NCI-H128 (cell line): ENCODE measurements around the gene FAM120A.

Source experiments
- DNase-seq: peaks from one replicate; lab custom pipeline; 2025; ENCODE audit not compliant: unreplicated experiment; lab: John Stamatoyannopoulos, UW

Gene FAM120A

GRCh38 chr9:93440896-93441580 lies 10.4 kb upstream of the FAM120A start:
- DNase-seq = no peak

GRCh38 chr9:93446073-93446472 lies 5.4 kb upstream of the FAM120A start:
- DNase-seq = no peak

GRCh38 chr9:93447655-93448054 lies 3.8 kb upstream of the FAM120A start:
- no peak for DNase-seq

GRCh38 chr9:93451849-93452709 lies 594 bp downstream of the FAM120A start:
- no peak for DNase-seq

GRCh38 chr9:93452710-93453046 lies 1.2 kb downstream of the FAM120A start:
- DNase-seq = no peak

- DNase-seq = peak; percentile 86
Measured at GRCh38 chr9:93453047-93453914, 1.8 kb downstream of the FAM120A start, which contains the start of gene FAM120AOS. Gene FAM120AOS (minus strand): TSS chr9:93453581. CDS start chr9:93452709, 872 bp downstream.

- DNase-seq = no peak
Measured at GRCh38 chr9:93456022-93456421, 4.5 kb downstream of the FAM120A start.

GRCh38 chr9:93456504-93456903 lies 5.0 kb downstream of the FAM120A start:
- DNase-seq = no peak

- DNase-seq = no peak
Measured at GRCh38 chr9:93457006-93457405, 5.5 kb downstream of the FAM120A start.

GRCh38 chr9:93458712-93459111 lies 7.2 kb downstream of the FAM120A start:
- DNase-seq = no peak

GRCh38 chr9:93459432-93459847 lies 8.0 kb downstream of the FAM120A start:
- no peak for DNase-seq

- DNase-seq = no peak
Measured at GRCh38 chr9:93460689-93461413, 9.4 kb downstream of the FAM120A start.

GRCh38 chr9:93461414-93461743 lies 9.9 kb downstream of the FAM120A start:
- DNase-seq = no peak

- no peak for DNase-seq
Measured at GRCh38 chr9:93461821-93462220, 10.3 kb downstream of the FAM120A start.

GRCh38 chr9:93463638-93464248 lies 12.3 kb downstream of the FAM120A start:
- no peak for DNase-seq

- no peak for DNase-seq
Measured at GRCh38 chr9:93464395-93464794, 12.9 kb downstream of the FAM120A start.

- no peak for DNase-seq
Measured at GRCh38 chr9:93464876-93465275, 13.4 kb downstream of the FAM120A start.

- DNase-seq = no peak
Measured at GRCh38 chr9:93465855-93466254, 14.4 kb downstream of the FAM120A start.

GRCh38 chr9:93466416-93467061 lies 15.1 kb downstream of the FAM120A start:
- DNase-seq = no peak

GRCh38 chr9:93467062-93467416 lies 15.6 kb downstream of the FAM120A start:
- no peak for DNase-seq
